ENCODE results near the gene CTBP1. TPM values are rescaled to one million over a fixed set of nuclear protein-coding genes. Genes with fewer than 3 reads are reported as not detected.

The CTBP1 gene
- total and polyA plus RNA-seq, 2 experiments from 2014 or later, result 74.0 to 192 TPM

- no peak for ATAC-seq
- H3K27me3 Mint-ChIP-seq (ENCODE audit: insufficient read depth, low read depth, poor library complexity), result peaks cover 6% of the 10 kb centered on the region
- H3K27ac ChIP-seq (ENCODE audit: low read depth), result no peak overlapping the region
- no peaks in the 10 kb centered on the region for H3K4me1 Mint-ChIP-seq
- no peaks in the 10 kb centered on the region for H3K36me3 ChIP-seq (ENCODE audit: insufficient read depth)
- no peaks in the 10 kb centered on the region for H3K36me3 Mint-ChIP-seq (ENCODE audit: low read depth)
- H3K4me3 Mint-ChIP-seq, result no peak overlapping the region
- no peak overlapping the region for H3K4me3 ChIP-seq
- H3K9me2 ChIP-seq (ENCODE audit: insufficient read depth), result no peaks in the 10 kb centered on the region
- no peaks in the 10 kb centered on the region for H3K4me1 ChIP-seq (ENCODE audit: insufficient read depth)
- no peak for DNase-seq (ENCODE audit: low spot score)
- no peaks in the 10 kb centered on the region for H3F3A ChIP-seq (replicated peaks; ENCODE audit: low read depth)
- H2AFZ ChIP-seq, result no peak overlapping the region
- no peaks in the 10 kb centered on the region for H3K79me2 ChIP-seq (replicated peaks; ENCODE audit: insufficient read depth)
- TF ChIP-seq REST (IDR thresholded peaks at IDR 0.05; ENCODE audit: unreplicated experiment) (no peak), POLR2AphosphoS5 (IDR thresholded peaks at IDR 0.05; ENCODE audit: low read depth) (no peak), EZH2 (IDR thresholded peaks at IDR 0.05; ENCODE audit: low read depth, unreplicated experiment) (no peak), CREB1 (CRISPR knock-in tag; IDR thresholded peaks at IDR 0.05; ENCODE audit: low read depth) (no peak), ZNF462 (CRISPR knock-in tag; IDR thresholded peaks at IDR 0.05) (no peak), ZNF114 (CRISPR knock-in tag; IDR thresholded peaks at IDR 0.05) (no peak), NANOG (IDR thresholded peaks at IDR 0.05; ENCODE audit: borderline replicate concordance) (no peak), ETS1 (IDR thresholded peaks at IDR 0.05) (no peak), CTCF (conservative IDR thresholded peaks at IDR 0.05; ENCODE audit: low read depth in 2 of 2) (no peak), JUNB (IDR thresholded peaks at IDR 0.05; ENCODE audit: unreplicated experiment) (no peak), STAT1 (IDR thresholded peaks at IDR 0.05; ENCODE audit: unreplicated experiment) (no peak), EZH2phosphoT487 (IDR thresholded peaks at IDR 0.05; ENCODE audit: unreplicated experiment) (no peak), ZNF331 (CRISPR knock-in tag; IDR thresholded peaks at IDR 0.05; ENCODE audit: low read depth) (no peak)
- H3K27me3 ChIP-seq (ENCODE audit: insufficient read depth), result no peaks in the 10 kb centered on the region
- H3K4me2 ChIP-seq, result no peak overlapping the region
- no peaks in the 10 kb centered on the region for H3K9me3 Mint-ChIP-seq
- H3K27ac Mint-ChIP-seq, result no peak overlapping the region
- no peaks in the 10 kb centered on the region for H4K20me1 ChIP-seq (replicated peaks; ENCODE audit: insufficient read depth)
Measured at GRCh38 chr4:1198098-1198844, 50.7 kb downstream of the CTBP1 start.

Data from GM23338 (cell line).